K562 (cell line): Measurements from ENCODE around the gene TMPO. TPM values are rescaled to one million over a fixed set of nuclear protein-coding genes. Genes with fewer than 3 reads are reported as not detected.
A peak's percentile ranks its signal among the peaks of the same experiment; 100 is the strongest.

Experiments
- BRD4 ChIP-seq: fragments of 200-600 bp; sonication (generic); IDR thresholded peaks from 2 replicates; pipeline ENCODE4 v1.6.1; 2017; ENCODE audit warnings: inconsistent platforms
- FOXA1 ChIP-seq: fragments of 450-650 bp; IDR thresholded peaks from 2 replicates; pipeline ENCODE4 v1.6.1; 2016; ENCODE audit warnings: mild to moderate bottlenecking, borderline replicate concordance
- HDAC1 ChIP-seq, 2 experiments: fragments of 450-650 bp; IDR thresholded peaks; 2 replicates each; pipeline ENCODE4 v1.6.1; 2016 to 2017; ENCODE audit warnings: inconsistent platforms in 1 of 2, mild to moderate bottlenecking in 1 of 2, moderate library complexity in 1 of 2
- JUND ChIP-seq, 2 experiments: IDR thresholded peaks; 2 replicates in 1 of 2; 3 replicates in 1 of 2; pipeline ENCODE4 v1.6.1; 2011; ENCODE audit warnings: borderline replicate concordance in 2 of 2, low read depth in 2 of 2, low read length in 2 of 2, improper control_type of control experiment in 1 of 2, missing biosample characterization in 1 of 2, missing genetic modification characterization in 1 of 2, missing genetic modification reagents in 1 of 2
- NCOA1 ChIP-seq: fragments of 450-650 bp; IDR thresholded peaks from 2 replicates; pipeline ENCODE4 v1.6.1; 2016; ENCODE audit warnings: low read depth
- PCBP2 ChIP-seq: fragments of 200-400 bp; formaldehyde crosslinking; IDR thresholded peaks from 2 replicates; pipeline ENCODE4 v1.6.1; 2018; ENCODE audit warnings: low read length, low read depth, mild to moderate bottlenecking, moderate library complexity; ENCODE audit not compliant: poor library complexity, severe bottlenecking
- PHB ChIP-seq: fragments of 250-450 bp; sonication (Bioruptor Pico); IDR thresholded peaks from 2 replicates; pipeline ENCODE4 v1.5.0; 2021
- PTTG1 ChIP-seq: fragments of 450-650 bp; IDR thresholded peaks from 2 replicates; pipeline ENCODE4 v1.6.1; 2016; ENCODE audit warnings: low read depth, mild to moderate bottlenecking, missing genetic modification characterization, missing compliant biosample characterization
- polyA plus RNA-seq, 8 experiments: library from polyadenylated mRNA; depleted of rRNA in 4 of 8; stranded (reverse) in 5 of 8; unstranded in 3 of 8; fragments of >200 nt; fragmentation: Nextera tagmentation in 2 of 8; fragmentation: Illumina TruSeq in 1 of 8; extraction: Ambion mirVana in 2 of 8; extraction: Trizol in 1 of 8; gene quantifications; 2 replicates each; pipeline versions ENCODE4 v1.2.1 to v1.2.3, GENCODE V29; 2011 to 2014; ENCODE audit warnings: inconsistent platforms in 1 of 8, missing spikeins in 1 of 8
- total RNA-seq, 7 experiments: library from RNA; depleted of rRNA in 6 of 7; stranded (reverse); fragments of >200 nt in 6 of 7; fragmentation: Illumina TruSeq in 2 of 7; extraction: Trizol in 2 of 7; gene quantifications; 2 replicates each; pipeline versions ENCODE4 v1.2.1 to v1.2.3, GENCODE V29; 2011 to 2021; ENCODE audit warnings: low replicate concordance in 1 of 7
- TF ChIP-seq, protein P1 (sequence below), 2 experiments: fragments of 450-650 bp in 1 of 2; sonication (generic) in 1 of 2; formaldehyde crosslinking in 1 of 2; IDR thresholded peaks; 2 replicates each; pipeline versions ENCODE4 v1.7.1 to v1.9.0; 2016 to 2022; ENCODE audit warnings: inconsistent platforms in 1 of 2, mild to moderate bottlenecking in 1 of 2, missing genetic modification reagents in 1 of 2
- TF ChIP-seq, protein P2 (sequence below), 2 experiments: fragments of 450-650 bp; IDR thresholded peaks; 2 replicates each; pipeline ENCODE4 v1.6.1; 2018; ENCODE audit warnings: mild to moderate bottlenecking in 2 of 2, low read depth in 1 of 2; ENCODE audit not compliant: partially characterized antibody in 2 of 2
- TF ChIP-seq, protein P3 (sequence below): fragments of 250-450 bp; sonication (Bioruptor Pico); IDR thresholded peaks from 2 replicates; pipeline ENCODE4 v1.6.1; 2021; ENCODE audit warnings: mild to moderate bottlenecking
- TF ChIP-seq, protein P4 (sequence below): sonication (generic); formaldehyde crosslinking; IDR thresholded peaks from 2 replicates; pipeline ENCODE4 v1.8.0; 2022; ENCODE audit warnings: mild to moderate bottlenecking, missing genetic modification reagents

Gene TMPO
- total and polyA plus RNA-seq, 9 of the 15 experiments (the other 6 are each of a cell fraction or from before 2014, with no cell fraction given), result 62.1 to 263 (median 182) TPM

DNA sequence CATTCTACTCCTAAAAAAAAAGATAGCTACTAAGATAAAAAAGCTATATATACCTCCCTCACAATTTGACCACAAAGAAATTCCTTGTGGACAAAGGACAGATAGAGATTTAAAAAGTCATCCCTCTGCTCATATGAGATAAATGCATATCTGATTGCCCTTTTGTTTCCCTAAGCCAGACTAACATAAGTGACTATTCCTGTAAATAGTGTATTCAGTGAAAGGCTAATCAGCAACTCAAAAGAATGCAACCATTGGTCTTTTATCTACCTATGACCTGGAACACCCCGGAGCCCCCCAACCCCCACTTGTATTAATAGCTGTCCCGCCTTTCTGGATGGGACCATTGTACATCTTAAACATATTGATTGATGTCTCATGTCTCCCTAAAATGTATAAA lies 6.3 kb upstream of the TMPO start (continued):
- TF ChIP-seq, protein P1, sequence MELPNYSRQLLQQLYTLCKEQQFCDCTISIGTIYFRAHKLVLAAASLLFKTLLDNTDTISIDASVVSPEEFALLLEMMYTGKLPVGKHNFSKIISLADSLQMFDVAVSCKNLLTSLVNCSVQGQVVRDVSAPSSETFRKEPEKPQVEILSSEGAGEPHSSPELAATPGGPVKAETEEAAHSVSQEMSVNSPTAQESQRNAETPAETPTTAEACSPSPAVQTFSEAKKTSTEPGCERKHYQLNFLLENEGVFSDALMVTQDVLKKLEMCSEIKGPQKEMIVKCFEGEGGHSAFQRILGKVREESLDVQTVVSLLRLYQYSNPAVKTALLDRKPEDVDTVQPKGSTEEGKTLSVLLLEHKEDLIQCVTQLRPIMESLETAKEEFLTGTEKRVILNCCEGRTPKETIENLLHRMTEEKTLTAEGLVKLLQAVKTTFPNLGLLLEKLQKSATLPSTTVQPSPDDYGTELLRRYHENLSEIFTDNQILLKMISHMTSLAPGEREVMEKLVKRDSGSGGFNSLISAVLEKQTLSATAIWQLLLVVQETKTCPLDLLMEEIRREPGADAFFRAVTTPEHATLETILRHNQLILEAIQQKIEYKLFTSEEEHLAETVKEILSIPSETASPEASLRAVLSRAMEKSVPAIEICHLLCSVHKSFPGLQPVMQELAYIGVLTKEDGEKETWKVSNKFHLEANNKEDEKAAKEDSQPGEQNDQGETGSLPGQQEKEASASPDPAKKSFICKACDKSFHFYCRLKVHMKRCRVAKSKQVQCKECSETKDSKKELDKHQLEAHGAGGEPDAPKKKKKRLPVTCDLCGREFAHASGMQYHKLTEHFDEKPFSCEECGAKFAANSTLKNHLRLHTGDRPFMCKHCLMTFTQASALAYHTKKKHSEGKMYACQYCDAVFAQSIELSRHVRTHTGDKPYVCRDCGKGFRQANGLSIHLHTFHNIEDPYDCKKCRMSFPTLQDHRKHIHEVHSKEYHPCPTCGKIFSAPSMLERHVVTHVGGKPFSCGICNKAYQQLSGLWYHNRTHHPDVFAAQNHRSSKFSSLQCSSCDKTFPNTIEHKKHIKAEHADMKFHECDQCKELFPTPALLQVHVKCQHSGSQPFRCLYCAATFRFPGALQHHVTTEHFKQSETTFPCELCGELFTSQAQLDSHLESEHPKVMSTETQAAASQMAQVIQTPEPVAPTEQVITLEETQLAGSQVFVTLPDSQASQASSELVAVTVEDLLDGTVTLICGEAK (IDR thresholded peaks at IDR 0.05), result no peak
- TF ChIP-seq, protein P1 (CRISPR knock-in tag; IDR thresholded peaks at IDR 0.05), result no peak
- TF ChIP-seq FOXA1, result 0 out of 2 replicates have a peak, but pooled peaks have one; percentile 35
- peak; percentile 69; the same call in 1 of the 2 replicates for TF ChIP-seq NCOA1
- TF ChIP-seq HDAC1 (IDR thresholded peaks at IDR 0.05), result peak in 1 of 2 experiments; percentile 92; a peak in 2 of 4 replicates
- TF ChIP-seq, protein P2, sequence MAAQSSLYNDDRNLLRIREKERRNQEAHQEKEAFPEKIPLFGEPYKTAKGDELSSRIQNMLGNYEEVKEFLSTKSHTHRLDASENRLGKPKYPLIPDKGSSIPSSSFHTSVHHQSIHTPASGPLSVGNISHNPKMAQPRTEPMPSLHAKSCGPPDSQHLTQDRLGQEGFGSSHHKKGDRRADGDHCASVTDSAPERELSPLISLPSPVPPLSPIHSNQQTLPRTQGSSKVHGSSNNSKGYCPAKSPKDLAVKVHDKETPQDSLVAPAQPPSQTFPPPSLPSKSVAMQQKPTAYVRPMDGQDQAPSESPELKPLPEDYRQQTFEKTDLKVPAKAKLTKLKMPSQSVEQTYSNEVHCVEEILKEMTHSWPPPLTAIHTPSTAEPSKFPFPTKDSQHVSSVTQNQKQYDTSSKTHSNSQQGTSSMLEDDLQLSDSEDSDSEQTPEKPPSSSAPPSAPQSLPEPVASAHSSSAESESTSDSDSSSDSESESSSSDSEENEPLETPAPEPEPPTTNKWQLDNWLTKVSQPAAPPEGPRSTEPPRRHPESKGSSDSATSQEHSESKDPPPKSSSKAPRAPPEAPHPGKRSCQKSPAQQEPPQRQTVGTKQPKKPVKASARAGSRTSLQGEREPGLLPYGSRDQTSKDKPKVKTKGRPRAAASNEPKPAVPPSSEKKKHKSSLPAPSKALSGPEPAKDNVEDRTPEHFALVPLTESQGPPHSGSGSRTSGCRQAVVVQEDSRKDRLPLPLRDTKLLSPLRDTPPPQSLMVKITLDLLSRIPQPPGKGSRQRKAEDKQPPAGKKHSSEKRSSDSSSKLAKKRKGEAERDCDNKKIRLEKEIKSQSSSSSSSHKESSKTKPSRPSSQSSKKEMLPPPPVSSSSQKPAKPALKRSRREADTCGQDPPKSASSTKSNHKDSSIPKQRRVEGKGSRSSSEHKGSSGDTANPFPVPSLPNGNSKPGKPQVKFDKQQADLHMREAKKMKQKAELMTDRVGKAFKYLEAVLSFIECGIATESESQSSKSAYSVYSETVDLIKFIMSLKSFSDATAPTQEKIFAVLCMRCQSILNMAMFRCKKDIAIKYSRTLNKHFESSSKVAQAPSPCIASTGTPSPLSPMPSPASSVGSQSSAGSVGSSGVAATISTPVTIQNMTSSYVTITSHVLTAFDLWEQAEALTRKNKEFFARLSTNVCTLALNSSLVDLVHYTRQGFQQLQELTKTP (IDR thresholded peaks at IDR 0.05; ENCODE audit: low read depth in 1 of 2, partially characterized antibody in 2 of 2), result peak in 1 of 2 experiments; percentile 83
- no peak for TF ChIP-seq BRD4
- TF ChIP-seq, protein P3, sequence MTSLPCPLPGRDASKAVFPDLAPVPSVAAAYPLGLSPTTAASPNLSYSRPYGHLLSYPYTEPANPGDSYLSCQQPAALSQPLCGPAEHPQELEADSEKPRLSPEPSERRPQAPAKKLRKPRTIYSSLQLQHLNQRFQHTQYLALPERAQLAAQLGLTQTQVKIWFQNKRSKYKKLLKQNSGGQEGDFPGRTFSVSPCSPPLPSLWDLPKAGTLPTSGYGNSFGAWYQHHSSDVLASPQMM (CRISPR knock-in tag), result no peak
- no peak for TF ChIP-seq PTTG1
- peak; percentile 55; the same call in 1 of the 2 replicates for TF ChIP-seq JUND (IDR thresholded peaks at IDR 0.05; ENCODE audit: borderline replicate concordance, low read depth, low read length)
- peak; percentile 33; the same call in 1 of the 3 replicates for TF ChIP-seq JUND (tag; IDR thresholded peaks at IDR 0.05; ENCODE audit: borderline replicate concordance, low read depth, low read length)
- no peak for TF ChIP-seq PHB (CRISPR knock-in tag)
- no peak for TF ChIP-seq PCBP2
- TF ChIP-seq, protein P4, sequence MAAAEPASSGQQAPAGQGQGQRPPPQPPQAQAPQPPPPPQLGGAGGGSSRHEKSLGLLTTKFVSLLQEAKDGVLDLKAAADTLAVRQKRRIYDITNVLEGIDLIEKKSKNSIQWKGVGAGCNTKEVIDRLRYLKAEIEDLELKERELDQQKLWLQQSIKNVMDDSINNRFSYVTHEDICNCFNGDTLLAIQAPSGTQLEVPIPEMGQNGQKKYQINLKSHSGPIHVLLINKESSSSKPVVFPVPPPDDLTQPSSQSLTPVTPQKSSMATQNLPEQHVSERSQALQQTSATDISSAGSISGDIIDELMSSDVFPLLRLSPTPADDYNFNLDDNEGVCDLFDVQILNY, result no peak
